Choroid plexus epithelial cell (primary cell): ENCODE measurements around the gene PWP2.
"Not testable (repeated sequence)": the region's sequence is repeated elsewhere in the genome, so short reads cannot be mapped to it uniquely, and the experiment has no call there.

Source experiments
- DNase-seq: peaks from one replicate; pipeline ENCODE4 v3.0.0-alpha.2; 2010; ENCODE audit warnings: low read depth
- H3K4me3 ChIP-seq: 2 replicates; pipeline ENCODE4 v1.5.1; 2011; ENCODE audit warnings: low read depth, mild to moderate bottlenecking, control low read depth, low read length, moderate library complexity

The PWP2 gene

DNA sequence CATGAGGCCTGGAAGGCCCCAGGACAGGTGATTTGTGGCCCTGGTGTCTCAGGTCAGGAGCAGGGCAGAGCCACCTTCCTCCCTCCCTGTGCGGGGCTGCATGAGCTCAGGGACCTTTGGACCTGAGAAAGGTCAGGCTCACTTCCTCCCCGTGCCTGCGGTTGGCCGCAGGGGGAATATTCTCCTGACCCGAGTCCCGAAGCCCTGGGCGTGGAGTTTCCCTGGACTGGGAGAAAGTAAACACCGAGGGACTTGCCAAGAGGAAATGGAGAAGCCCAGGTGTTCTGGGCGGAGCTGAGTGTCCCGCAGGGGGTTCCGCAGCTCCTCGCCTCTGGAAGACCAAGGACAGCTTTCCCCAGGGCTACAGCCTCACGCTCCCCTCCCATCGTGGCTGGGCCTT lies 68.9 kb downstream of the PWP2 start:
- not testable (repeated sequence) for DNase-seq, H3K4me3 ChIP-seq
